T-cell (primary cell): ENCODE data around the gene FAM20B. TPM values are rescaled to one million over a fixed set of nuclear protein-coding genes. Genes with fewer than 3 reads are reported as not detected.

ENCODE experiments used
- ATAC-seq, 4 experiments: fragments of 200-7000 bp in 3 of 4; fragments of 150-1000 bp in 1 of 4; cut with Tn5 transposase; replicated peaks in 1 of 4; 1 replicate in 3 of 4; 2 replicates in 1 of 4; pipeline ENCODE4 v1.10.0; 2021; ENCODE audit warnings: moderate library complexity in 3 of 4, mild to moderate bottlenecking in 2 of 4, moderate number of reproducible peaks in 1 of 4
- CTCF ChIA-PET, 2 donors: fragments of 300-600 bp; sonication (Branson Sonifier 250); formaldehyde crosslinking; loops; one replicate each; lab custom pipeline; 2022; ENCODE audit warnings: antibody characterized with exemption in 2 of 2; lab: Charles Lee
- POLR2A ChIA-PET, 2 donors: fragments of 300-600 bp; sonication (Branson Sonifier 250); formaldehyde crosslinking; loops; one replicate each; lab custom pipeline; 2022; ENCODE audit warnings: antibody characterized with exemption in 2 of 2; lab: Charles Lee
- DNase-seq, 35 experiments: peaks; one replicate each; pipeline versions ENCODE4 v3.0.0 to v3.0.0-alpha.2; 2013 to 2023
- H3K27ac ChIP-seq: one replicate; pipeline ENCODE4 v1.5.1; 2013; ENCODE audit warnings: low read length
- H3K27me3 ChIP-seq, 2 experiments: replicated peaks in 1 of 2; 1 replicate in 1 of 2; 2 replicates in 1 of 2; pipeline versions ENCODE4 v1.6.1 to v1.7.0; 2013; ENCODE audit warnings: low read length in 1 of 2, mixed read lengths in 1 of 2; ENCODE audit not compliant: control insufficient read depth in 2 of 2, insufficient read depth in 2 of 2; ENCODE audit errors: extremely low read depth in 1 of 2
- H3K36me3 ChIP-seq, 2 donors: 1 replicate in 1 of 2; 2 replicates in 1 of 2; pipeline versions ENCODE4 v1.6.1 to v1.7.0; 2013; ENCODE audit warnings: low read length in 1 of 2; ENCODE audit not compliant: control insufficient read depth in 2 of 2, insufficient read depth in 1 of 2; ENCODE audit errors: extremely low read depth in 1 of 2
- H3K4me1 ChIP-seq, 2 experiments: 1 replicate in 1 of 2; 2 replicates in 1 of 2; pipeline versions ENCODE4 v1.6.1 to v1.7.0; 2013; ENCODE audit warnings: low read length in 2 of 2, mixed read lengths in 1 of 2; ENCODE audit not compliant: insufficient read depth in 2 of 2, control insufficient read depth in 1 of 2; ENCODE audit errors: extremely low read depth in 1 of 2
- H3K4me3 ChIP-seq, 2 donors: 1 replicate in 1 of 2; 2 replicates in 1 of 2; pipeline versions ENCODE4 v1.5.1 to v1.7.0; 2013; ENCODE audit warnings: mild to moderate bottlenecking in 2 of 2, low read length in 1 of 2, moderate library complexity in 1 of 2; ENCODE audit not compliant: control insufficient read depth in 1 of 2; ENCODE audit errors: extremely low read depth in 1 of 2
- H3K9me3 ChIP-seq: 2 replicates; pipeline ENCODE4 v1.7.0; 2013
- H3K27ac Mint-ChIP-seq, 2 donors: one replicate each; pipeline ENCODE4 v1.8.0; 2020 to 2021; ENCODE audit warnings: mild to moderate bottlenecking in 2 of 2, mixed read lengths in 2 of 2
- H3K27me3 Mint-ChIP-seq, 2 donors: one replicate each; pipeline ENCODE4 v1.8.0; 2021 to 2022; ENCODE audit warnings: mixed read lengths in 2 of 2
- H3K36me3 Mint-ChIP-seq: one replicate; pipeline ENCODE4 v1.8.0; 2021; ENCODE audit warnings: mixed read lengths
- H3K4me1 Mint-ChIP-seq, 3 donors: one replicate each; pipeline ENCODE4 v1.8.0; 2020 to 2022; ENCODE audit warnings: mixed read lengths in 3 of 3, mild to moderate bottlenecking in 1 of 3
- H3K4me3 Mint-ChIP-seq, 3 donors: one replicate each; pipeline ENCODE4 v1.8.0; 2020 to 2022; ENCODE audit warnings: mild to moderate bottlenecking in 3 of 3, mixed read lengths in 3 of 3, moderate library complexity in 3 of 3
- H3K9me3 Mint-ChIP-seq, 3 donors: one replicate each; pipeline ENCODE4 v1.8.0; 2020 to 2022; ENCODE audit warnings: mixed read lengths in 3 of 3
- WGBS: methylation state at CpG from one replicate; pipeline ENCODE4 v1.1.5; 2013; ENCODE audit warnings: missing lambda C conversion rate; ENCODE audit not compliant: insufficient coverage; 5-methylcytosine and 5-hydroxymethylcytosine counted together
- total RNA-seq, 35 experiments: library from RNA in 6 of 35; stranded (reverse) in 6 of 35; fragments of 120-200 nt in 1 of 35; gene quantifications; one replicate each; pipeline versions ENCODE4 v1.2.1 to v1.2.4 and lab custom pipeline; 2013 to 2026

Gene FAM20B
- total RNA-seq, 5 donors from 2014 or later (not counting 1 experiment from before 2014, with no cell fraction given): 17.2 to 26.6 (median 25.5) TPM

GRCh38 chr1:179119513-179119912, 93.8 kb downstream of the FAM20B start:
- Mint-ChIP-seq H3K27me3 (no peaks in the 10 kb centered on the region), H3K4me3 (no peak overlapping the region), H3K36me3 (peaks cover 35% of the 10 kb centered on the region), H3K4me1 (peaks cover 0 to 4% (median 3%) of the 10 kb centered on the region in 3 donors), H3K9me3 (no peaks in the 10 kb centered on the region), H3K27ac (no peak overlapping the region)
- ATAC-seq (no peak), DNase-seq (no peak)
- Histone ChIP-seq H3K36me3 (peaks cover 10 to 28% of the 10 kb centered on the region in 2 donors), H3K4me1 (no peaks in the 10 kb centered on the region), H3K4me3 (no peak overlapping the region), H3K27me3 (no peaks in the 10 kb centered on the region), H3K27ac (no peak overlapping the region), H3K9me3 (no peaks in the 10 kb centered on the region)
- CTCF ChIA-PET: interaction anchor here (0.7 to 1.5 kb wide), 5 partner anchors 84 to 253 kb away, joined by 3 to 6 read pairs (median 4); partner anchors contain the start of genes AXDND1 (in 1 of the 2) and SOAT1 (in 1 of the 2)
- POLR2A ChIA-PET: no interaction called here

GRCh38 chr1:179120736-179121135, 95.0 kb downstream of the FAM20B start:
- POLR2A ChIA-PET: interaction anchor here in 1 of 2 donors (0.5 kb wide), 1 partner anchor 250 kb away, joined by 3 read pairs; no protein-coding TSS in a partner anchor
- H3K9me3 Mint-ChIP-seq: no peaks in the 10 kb centered on the region
- WGBS: no CpG with 5 or more reads among the region's 2 CpGs

GRCh38 chr1:179121159-179121938, 95.7 kb downstream of the FAM20B start:
- CTCF ChIA-PET: interaction anchor here (0.6 to 2.0 kb wide), 22 partner anchors 8 to 854 kb away, joined by 3 to 13 read pairs (median 4); partner anchors contain the start of genes SOAT1 (in 2 of the 2) and AXDND1 (in 1 of the 2)

More at GRCh38 chr1:179120736-179121135, 95.0 kb downstream of the FAM20B start:
- no peak overlapping the region for H3K27ac ChIP-seq
- H3K36me3 ChIP-seq: peaks cover 10 to 25% of the 10 kb centered on the region in 2 donors
- no peak overlapping the region for H3K27ac Mint-ChIP-seq
- DNase-seq: no peak
- H3K27me3 Mint-ChIP-seq: no peaks in the 10 kb centered on the region
- no peak overlapping the region for H3K4me3 Mint-ChIP-seq
- peaks cover 0 to 4% (median 3%) of the 10 kb centered on the region in 3 donors for H3K4me1 Mint-ChIP-seq
- H3K4me3 ChIP-seq: no peak overlapping the region
- no peaks in the 10 kb centered on the region for H3K27me3 ChIP-seq
- no peaks in the 10 kb centered on the region for H3K9me3 ChIP-seq
- ATAC-seq: no peak
- CTCF ChIA-PET: interaction anchor here (0.7 to 2.0 kb wide), 15 partner anchors 9 to 689 kb away, joined by 3 to 13 read pairs (median 4); partner anchors contain the start of genes SOAT1 (in 2 of the 2) and AXDND1 (in 1 of the 2)
- H3K4me1 ChIP-seq: no peaks in the 10 kb centered on the region
- peaks cover 35% of the 10 kb centered on the region for H3K36me3 Mint-ChIP-seq

GRCh38 chr1:179124873-179125272, 99.2 kb downstream of the FAM20B start:
- WGBS: no CpG with 5 or more reads among the region's 1 CpG
- Histone ChIP-seq H3K27ac (no peak overlapping the region), H3K9me3 (no peaks in the 10 kb centered on the region), H3K4me1 (peaks cover 2 to 11% of the 10 kb centered on the region in 2 experiments), H3K27me3 (no peaks in the 10 kb centered on the region), H3K4me3 (no peak overlapping the region), H3K36me3 (peaks cover 4 to 6% of the 10 kb centered on the region in 2 donors)
- CTCF ChIA-PET: no interaction called here
- no peak overlapping the region for H3K4me3 Mint-ChIP-seq
- no peaks in the 10 kb centered on the region for H3K9me3 Mint-ChIP-seq
- peaks cover 9 to 17% (median 16%) of the 10 kb centered on the region in 3 donors for H3K4me1 Mint-ChIP-seq
- H3K27me3 Mint-ChIP-seq: no peaks in the 10 kb centered on the region
- no peak for DNase-seq
- POLR2A ChIA-PET: no interaction called here
- no peak overlapping the region for H3K27ac Mint-ChIP-seq
- ATAC-seq: no peak
- peaks cover 17% of the 10 kb centered on the region for H3K36me3 Mint-ChIP-seq

More at GRCh38 chr1:179121159-179121938, 95.7 kb downstream of the FAM20B start:
- H3K27me3 Mint-ChIP-seq: no peaks in the 10 kb centered on the region
- no peak overlapping the region for H3K4me3 ChIP-seq
- no peaks in the 10 kb centered on the region for H3K27me3 ChIP-seq
- peaks cover 10 to 30% of the 10 kb centered on the region in 2 donors for H3K36me3 ChIP-seq
- ATAC-seq: peak in 3 of 4 experiments; percentile 20 to 52 (median 47)
- POLR2A ChIA-PET: interaction anchor here (0.5 to 0.6 kb wide), 2 partner anchors 246 to 249 kb away, joined by 3 read pairs; no protein-coding TSS in a partner anchor
- no peaks in the 10 kb centered on the region for H3K9me3 ChIP-seq
- no peak overlapping the region for H3K4me3 Mint-ChIP-seq
- H3K27ac Mint-ChIP-seq: no peak overlapping the region
- no peaks in the 10 kb centered on the region for H3K9me3 Mint-ChIP-seq
- WGBS: 76% methylated on average over 4 of the region's 7 CpGs
- H3K4me1 ChIP-seq: no peaks in the 10 kb centered on the region
- H3K27ac ChIP-seq: no peak overlapping the region
- H3K36me3 Mint-ChIP-seq: peaks cover 37% of the 10 kb centered on the region
- peaks cover 0 to 4% (median 3%) of the 10 kb centered on the region in 3 donors for H3K4me1 Mint-ChIP-seq
- DNase-seq: peak in 26 of 35 experiments; percentile 3 to 67 (median 32)

Other genes starting within 250 kb of the FAM20B start
- gene ANGPTL1, start 154.8 kb upstream of the FAM20B start, total RNA-seq: under 1 TPM in 2 of 5 donors, not detected in 3; 0.09 to 0.22 TPM
- gene TOR3A, start 56.2 kb downstream of the FAM20B start, total RNA-seq: 10 to 100 TPM; 19.1 to 30.6 (median 23.7) TPM
- 10 to 100 TPM; 14.9 to 20.0 (median 15.9) TPM for gene ABL2, start 203.8 kb downstream of the FAM20B start, total RNA-seq